Spinal cord (tissue), 10 donors: ENCODE measurements around the gene P2RX1. TPM values are rescaled to one million over a fixed set of nuclear protein-coding genes. Genes with fewer than 3 reads are reported as not detected.

Source experiments
- DNase-seq, 6 donors: peaks; one replicate each; pipeline versions ENCODE4 v3.0.0 to v3.0.0-alpha.2; 2013 to 2015; ENCODE audit warnings: low spot score in 6 of 6, low read depth in 4 of 6
- H3K27ac ChIP-seq: one replicate; pipeline ENCODE4 v1.5.1; 2013; ENCODE audit warnings: low read depth, low read length, control low read depth
- H3K27me3 ChIP-seq: one replicate; pipeline ENCODE4 v1.6.1; 2013; ENCODE audit warnings: low read length; ENCODE audit not compliant: control insufficient read depth, insufficient read depth
- H3K36me3 ChIP-seq: one replicate; pipeline ENCODE4 v1.6.1; 2013; ENCODE audit warnings: low read length; ENCODE audit not compliant: control insufficient read depth, insufficient read depth
- H3K4me1 ChIP-seq: one replicate; pipeline ENCODE4 v1.6.1; 2013; ENCODE audit warnings: low read length; ENCODE audit not compliant: control insufficient read depth, insufficient read depth
- H3K4me3 ChIP-seq: one replicate; pipeline ENCODE4 v1.5.1; 2013; ENCODE audit warnings: low read depth, low read length, control low read depth
- H3K9me3 ChIP-seq: one replicate; pipeline ENCODE4 v1.6.1; 2013; ENCODE audit warnings: low read length; ENCODE audit not compliant: control insufficient read depth, insufficient read depth
- WGBS: methylation state at CpG from one replicate; pipeline ENCODE4 v1.1.5; 2013; ENCODE audit warnings: missing lambda C conversion rate; ENCODE audit not compliant: insufficient coverage; 5-methylcytosine and 5-hydroxymethylcytosine counted together
- polyA plus RNA-seq, 2 donors: library from polyadenylated mRNA; unstranded; fragments of 120-200 nt; gene quantifications; one replicate each; pipeline ENCODE4 v1.2.1, GENCODE V29; 2013; ENCODE audit not compliant: insufficient read length in 2 of 2
- total RNA-seq, 2 donors: library from RNA; depleted of rRNA in 1 of 2; stranded (reverse); fragments of 120-200 nt in 1 of 2; fragments of >200 nt in 1 of 2; gene quantifications; one replicate each; pipeline versions ENCODE4 v1.2.3 to v1.2.4, GENCODE V29; 2013 to 2014
- donor health status: healthy.

Gene P2RX1
- total and polyA plus RNA-seq, 4 donors: 0.17 to 1.9 (median 0.46) TPM

- H3K27ac ChIP-seq: no peak overlapping the region
- 88% methylated on average over 3 of the region's 12 CpGs for WGBS
- H3K27me3 ChIP-seq: no peaks in the 10 kb centered on the region
- no peaks in the 10 kb centered on the region for H3K9me3 ChIP-seq
- H3K4me1 ChIP-seq: peaks cover 30% of the 10 kb centered on the region
- no peak for DNase-seq
- H3K36me3 ChIP-seq: no peaks in the 10 kb centered on the region
- no peak overlapping the region for H3K4me3 ChIP-seq
Measured at GRCh38 chr17:3897731-3898130, 18.5 kb downstream of the P2RX1 start.

GRCh38 chr17:3896968-3897235, 19.4 kb downstream of the P2RX1 start:
- no peak overlapping the region for H3K4me3 ChIP-seq
- WGBS: 81% methylated on average over 5 of the region's 6 CpGs
- no peak overlapping the region for H3K27ac ChIP-seq
- no peaks in the 10 kb centered on the region for H3K9me3 ChIP-seq
- peaks cover 34% of the 10 kb centered on the region for H3K4me1 ChIP-seq
- no peaks in the 10 kb centered on the region for H3K36me3 ChIP-seq
- no peak for DNase-seq
- no peaks in the 10 kb centered on the region for H3K27me3 ChIP-seq

GRCh38 chr17:3896108-3896967, 19.9 kb downstream of the P2RX1 start:
- Histone ChIP-seq H3K27me3 (no peaks in the 10 kb centered on the region), H3K9me3 (no peaks in the 10 kb centered on the region), H3K4me1 (peaks cover 40% of the 10 kb centered on the region), H3K4me3 (no peak overlapping the region), H3K36me3 (no peaks in the 10 kb centered on the region), H3K27ac (no peak overlapping the region)
- 52% methylated on average over 13 of the region's 15 CpGs for WGBS
- peak in 1 of 6 donors; percentile 55 for DNase-seq

GRCh38 chr17:3895354-3895753, 20.9 kb downstream of the P2RX1 start:
- DNase-seq: no peak
- no peaks in the 10 kb centered on the region for H3K9me3 ChIP-seq
- no peaks in the 10 kb centered on the region for H3K36me3 ChIP-seq
- H3K4me3 ChIP-seq: no peak overlapping the region
- WGBS: no CpG with 5 or more reads among the region's 3 CpGs
- H3K4me1 ChIP-seq: peaks cover 47% of the 10 kb centered on the region
- no peaks in the 10 kb centered on the region for H3K27me3 ChIP-seq
- no peak overlapping the region for H3K27ac ChIP-seq

GRCh38 chr17:3894911-3895343, 21.3 kb downstream of the P2RX1 start:
- Histone ChIP-seq H3K4me3 (no peak overlapping the region), H3K4me1 (peaks cover 51% of the 10 kb centered on the region), H3K27me3 (no peaks in the 10 kb centered on the region), H3K9me3 (no peaks in the 10 kb centered on the region), H3K36me3 (no peaks in the 10 kb centered on the region), H3K27ac (no peak overlapping the region)
- DNase-seq: peak in 1 of 6 donors; percentile 47
- WGBS: 56% methylated on average over 2 of the region's 2 CpGs

- Histone ChIP-seq H3K4me3 (no peak overlapping the region), H3K27me3 (no peaks in the 10 kb centered on the region), H3K27ac (no peak overlapping the region), H3K36me3 (peaks cover 5% of the 10 kb centered on the region), H3K9me3 (no peaks in the 10 kb centered on the region), H3K4me1 (peaks cover 58% of the 10 kb centered on the region)
- WGBS: 90% methylated on average over 4 of the region's 5 CpGs
- no peak for DNase-seq
Measured at GRCh38 chr17:3894188-3894587, 22.1 kb downstream of the P2RX1 start.

- no peak overlapping the region for H3K27ac ChIP-seq
- no peaks in the 10 kb centered on the region for H3K9me3 ChIP-seq
- H3K4me3 ChIP-seq: no peak overlapping the region
- 80% methylated on average over 7 of the region's 7 CpGs for WGBS
- H3K36me3 ChIP-seq: peaks cover 5% of the 10 kb centered on the region
- peaks cover 63% of the 10 kb centered on the region for H3K4me1 ChIP-seq
- DNase-seq: no peak
- H3K27me3 ChIP-seq: no peaks in the 10 kb centered on the region
Measured at GRCh38 chr17:3893720-3894116, 22.5 kb downstream of the P2RX1 start.

- DNase-seq: peak in 5 of 6 donors; percentile 70 to 96 (median 83)
- H3K9me3 ChIP-seq: no peaks in the 10 kb centered on the region
- H3K4me3 ChIP-seq: peak within 1 kb of the TSS; percentile 41
- no peaks in the 10 kb centered on the region for H3K27me3 ChIP-seq
- WGBS: 2% methylated on average over 73 of the region's 75 CpGs
- H3K27ac ChIP-seq: no peak within 1 kb of the TSS
- H3K4me1 ChIP-seq: peaks cover 69% of the 10 kb centered on the region
- H3K36me3 ChIP-seq: peaks cover 5% of the 10 kb centered on the region
Measured at GRCh38 chr17:3893003-3893719, 23.1 kb downstream of the P2RX1 start, which contains the start of gene CAMKK1. CAMKK1 (minus strand) TSS chr17:3893053; CDS start chr17:3885687, 7,366 bp downstream.

GRCh38 chr17:3892095-3892998, 23.9 kb downstream of the P2RX1 start:
- H3K9me3 ChIP-seq: no peaks in the 10 kb centered on the region
- DNase-seq: peak in 2 of 6 donors; percentile 72 to 82
- H3K4me1 ChIP-seq: peaks cover 76% of the 10 kb centered on the region
- under 1% methylated on average over 96 of the region's 96 CpGs for WGBS
- peaks cover 5% of the 10 kb centered on the region for H3K36me3 ChIP-seq
- H3K27me3 ChIP-seq: no peaks in the 10 kb centered on the region
- no peak overlapping the region for H3K27ac ChIP-seq
- peak overlapping the region; percentile 41 for H3K4me3 ChIP-seq
